ENCODE results near the gene RTN4. TPM values are rescaled to one million over a fixed set of nuclear protein-coding genes. Genes with fewer than 3 reads are reported as not detected.

The RTN4 gene
- total RNA-seq, 2 donors from 2014 or later, result 86.5 to 88.5 TPM

Other genes starting within 250 kb of the RTN4 start
- gene CLHC1, start 181.8 kb upstream of the RTN4 start, total RNA-seq, result 10 to 100 TPM in 1 of 2 donors, 1 to 10 TPM in 1; 2.7 to 10.3 TPM
- 1,000 to 10,000 TPM; 1,123 to 1,275 TPM for gene RPS27A, start 182.2 kb upstream of the RTN4 start, total RNA-seq
- gene MTIF2, start 218.8 kb upstream of the RTN4 start, total RNA-seq, result 10 to 100 TPM; 35.5 to 38.8 TPM

All from activated naive CD4-positive, alpha-beta T cell treated with anti-CD3 and anti-CD28 coated beads, Interleukin-2, amount 50 U/mL, for 72 hours (primary cell).